ENCODE results near the gene CD200R1.

- no peak for TF ChIP-seq GATA3 (IDR thresholded peaks at IDR 0.05; ENCODE audit: low read depth, low read length)
- TF ChIP-seq GATA2 (IDR thresholded peaks at IDR 0.05; ENCODE audit: low read depth, low read length), result no peak
Observed at GRCh38 chr3:112888381-112889085, 86.4 kb downstream of the CD200R1 start.
